AG04449 (cell line): Measurements from ENCODE around the gene SSTR3.

Source experiments
- CTCF ChIA-PET: fragments of 350-600 bp; formaldehyde crosslinking; extraction: SDS; loops from one replicate; lab custom pipeline; 2021; ENCODE audit warnings: antibody characterized with exemption; lab: Yijun Ruan, JAX
- POLR2A ChIA-PET: fragments of 400-600, 350-600 bp; formaldehyde crosslinking; extraction: SDS; loops from one replicate; lab custom pipeline; 2020; ENCODE audit warnings: antibody characterized with exemption, inconsistent platforms; lab: Yijun Ruan, JAX
- DNase-seq: peaks from one replicate; pipeline ENCODE4 v3.0.0-alpha.2; 2010; ENCODE audit warnings: low read depth, low spot score
- H3K4me3 ChIP-seq: 2 replicates; pipeline ENCODE4 v1.5.1; 2011; ENCODE audit warnings: low read depth, mild to moderate bottlenecking, control low read depth, low read length
- CTCF ChIP-seq: IDR thresholded peaks from one replicate; pipeline ENCODE4 v1.5.1; 2011; ENCODE audit warnings: mild to moderate bottlenecking, moderate library complexity, low read length, control low read depth, inconsistent platforms; ENCODE audit not compliant: insufficient read depth; ENCODE audit errors: missing control alignments

SSTR3 gene

GRCh38 chr22:37240240-37240940 lies 28.1 kb upstream of the SSTR3 start:
- no peak for DNase-seq
- H3K4me3 ChIP-seq = no peak overlapping the region
- TF ChIP-seq CTCF = no peak
- CTCF ChIA-PET = interaction anchor here (0.7 to 10.1 kb wide), 5 partner anchors 12 to 232 kb away, joined by 3 to 162 read pairs (median 6); no protein-coding TSS in a partner anchor
- POLR2A ChIA-PET = no interaction called here

GRCh38 chr22:37239336-37240239 lies 27.3 kb upstream of the SSTR3 start:
- CTCF ChIA-PET = interaction anchor here (7.1 to 10.1 kb wide), 2 partner anchors 21 to 41 kb away, joined by 46 to 162 read pairs; no protein-coding TSS in a partner anchor

GRCh38 chr22:37237371-37238268 lies 25.3 kb upstream of the SSTR3 start:
- POLR2A ChIA-PET = no interaction called here
- CTCF ChIA-PET = interaction anchor here (1.0 to 10.1 kb wide), 2 partner anchors 23 to 62 kb away, joined by 4 to 162 read pairs; no protein-coding TSS in a partner anchor
- no peak overlapping the region for H3K4me3 ChIP-seq
- no peak for DNase-seq
- TF ChIP-seq CTCF = no peak

More at GRCh38 chr22:37239336-37240239, 27.3 kb upstream of the SSTR3 start:
- no peak for TF ChIP-seq CTCF
- no peak overlapping the region for H3K4me3 ChIP-seq
- no peak for DNase-seq
- POLR2A ChIA-PET = no interaction called here

- TF ChIP-seq CTCF = no peak
- H3K4me3 ChIP-seq = no peak overlapping the region
- CTCF ChIA-PET = no interaction called here
- no peak for DNase-seq
- POLR2A ChIA-PET = no interaction called here
Measured at GRCh38 chr22:37235897-37236607, 23.8 kb upstream of the SSTR3 start.

- ChIA-PET POLR2A (no interaction called here), CTCF (interaction anchor here (1.5 kb wide), 1 partner anchor 25 kb away, joined by 4 read pairs; no protein-coding TSS in a partner anchor)
- DNase-seq = no peak
- no peak for TF ChIP-seq CTCF
- no peak overlapping the region for H3K4me3 ChIP-seq
Measured at GRCh38 chr22:37234736-37235711, 22.7 kb upstream of the SSTR3 start.
